Measurements from ENCODE around the gene CLDN1.

The CLDN1 gene

GRCh38 chr3:190260301-190260700, 61.9 kb downstream of the CLDN1 start:
- Histone ChIP-seq H3K9ac (ENCODE audit: low read length) (no peak overlapping the region), H3K27me3 (ENCODE audit: control insufficient read depth, insufficient read depth, low read length) (no peaks in the 10 kb centered on the region), H3K36me3 (ENCODE audit: control insufficient read depth, insufficient read depth, low read length) (no peaks in the 10 kb centered on the region), H3K4me1 (ENCODE audit: control insufficient read depth, insufficient read depth, low read length) (no peaks in the 10 kb centered on the region), H3K4me3 (ENCODE audit: low read length) (no peak overlapping the region), H3K9me3 (ENCODE audit: control insufficient read depth, low read length) (no peaks in the 10 kb centered on the region)

GRCh38 chr3:190258634-190259033, 63.6 kb downstream of the CLDN1 start:
- Histone ChIP-seq H3K4me3 (ENCODE audit: low read length) (no peak overlapping the region), H3K4me1 (ENCODE audit: control insufficient read depth, insufficient read depth, low read length) (no peaks in the 10 kb centered on the region), H3K36me3 (ENCODE audit: control insufficient read depth, insufficient read depth, low read length) (no peaks in the 10 kb centered on the region), H3K9ac (ENCODE audit: low read length) (no peak overlapping the region), H3K27me3 (ENCODE audit: control insufficient read depth, insufficient read depth, low read length) (no peaks in the 10 kb centered on the region), H3K9me3 (ENCODE audit: control insufficient read depth, low read length) (no peaks in the 10 kb centered on the region)

Measured in mucosa of stomach (tissue), 1 donor.